Measurements from ENCODE around the gene HCN3. TPM values are rescaled to one million over a fixed set of nuclear protein-coding genes. Genes with fewer than 3 reads are reported as not detected.
A peak's percentile ranks its signal among the peaks of the same experiment; 100 is the strongest.

HCN3 gene
- total and polyA plus RNA-seq, 2 of the 13 experiments (the other 11 are each of a cell fraction or from before 2014, with no cell fraction given), result 2.4 to 10.2 TPM

DNA sequence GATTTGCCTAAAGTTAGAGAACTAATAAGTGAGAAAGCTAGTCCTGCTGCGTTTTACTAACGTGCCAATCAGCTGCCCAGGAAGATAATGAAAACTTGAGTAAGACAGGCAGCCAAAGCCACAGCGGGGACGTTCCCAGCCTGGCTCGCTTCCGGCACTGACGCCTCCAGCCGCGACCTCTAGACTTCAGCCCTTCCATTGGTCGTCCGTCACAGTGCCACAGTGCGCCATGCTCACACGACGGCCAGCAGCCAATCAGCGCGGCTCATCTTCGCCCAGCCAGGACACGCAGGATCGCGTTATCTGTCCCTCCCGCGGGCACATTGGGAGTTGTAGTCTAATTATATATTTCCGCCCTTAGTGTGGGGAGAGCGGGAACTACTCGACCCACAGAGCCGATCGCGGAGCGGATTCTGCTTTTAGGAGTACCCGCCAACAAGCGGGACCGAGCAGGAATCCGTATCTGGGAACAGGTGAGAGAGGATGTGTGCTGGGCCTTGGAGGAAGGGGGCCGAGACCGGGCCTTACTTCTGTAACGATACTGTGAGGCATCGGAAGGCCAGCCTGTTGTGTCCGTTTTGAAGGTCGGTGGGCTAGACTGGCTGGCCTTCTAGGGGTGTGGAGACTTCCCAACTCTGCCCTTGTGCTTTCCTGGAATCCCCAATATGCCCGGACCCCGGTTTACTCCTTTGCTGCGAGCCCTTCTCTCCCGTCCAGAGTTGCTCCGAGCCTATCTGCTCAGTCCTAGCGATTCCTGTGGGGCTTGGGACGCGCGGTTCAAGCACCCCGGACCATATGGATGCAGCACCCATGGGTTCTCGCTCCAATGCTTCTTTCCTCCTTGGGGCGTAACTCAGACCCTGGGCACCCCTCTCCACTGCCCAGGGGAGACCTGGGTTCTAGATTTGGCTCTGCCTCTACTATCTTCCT is 31.5 kb downstream of the HCN3 start, which contains the start of gene FDPS (continued):
- TF ChIP-seq HNF1A (IDR thresholded peaks at IDR 0.05; ENCODE audit: low read depth) (no peak), HNF1A (CRISPR knock-in tag; IDR thresholded peaks at IDR 0.05; ENCODE audit: borderline replicate concordance) (peak; percentile 75; the same call in 1 of the 2 replicates), ZBTB49 (CRISPR knock-in tag; IDR thresholded peaks at IDR 0.05; ENCODE audit: borderline replicate concordance) (0 out of 2 replicates have a peak, but pooled peaks have one; percentile 7), EZH2 (conservative IDR thresholded peaks at IDR 0.05; ENCODE audit: low read depth, low read length) (no peak), THAP8 (CRISPR knock-in tag; IDR thresholded peaks at IDR 0.05; ENCODE audit: borderline replicate concordance) (no peak), PAXIP1 (CRISPR knock-in tag; conservative IDR thresholded peaks at IDR 0.05) (peak; percentile 70; the same call in 1 of the 2 replicates), FOXC1 (CRISPR knock-in tag; IDR thresholded peaks at IDR 0.05; ENCODE audit: borderline replicate concordance) (peak; percentile 40; the same call in 1 of the 2 replicates), GTF2F1 (IDR thresholded peaks at IDR 0.05; ENCODE audit: low read length) (0 out of 2 replicates have a peak, but pooled peaks have one; percentile 30), ZNF331 (CRISPR knock-in tag; IDR thresholded peaks at IDR 0.05) (peak; percentile 8; the same call in 1 of the 2 replicates), YEATS2 (CRISPR knock-in tag; IDR thresholded peaks at IDR 0.05; ENCODE audit: borderline replicate concordance) (peak; percentile 90), SIX4 (CRISPR knock-in tag; IDR thresholded peaks at IDR 0.05) (peak; percentile 1; the same call in 1 of the 2 replicates), ZNF17 (CRISPR knock-in tag; IDR thresholded peaks at IDR 0.05) (0 out of 2 replicates have a peak, but pooled peaks have one; percentile 26), ZNF205 (CRISPR knock-in tag; IDR thresholded peaks at IDR 0.05) (0 out of 2 replicates have a peak, but pooled peaks have one; percentile 17), ZGPAT (CRISPR knock-in tag; IDR thresholded peaks at IDR 0.05) (peak; percentile 67)
